ENCODE data around the gene PSMC6.

DNA sequence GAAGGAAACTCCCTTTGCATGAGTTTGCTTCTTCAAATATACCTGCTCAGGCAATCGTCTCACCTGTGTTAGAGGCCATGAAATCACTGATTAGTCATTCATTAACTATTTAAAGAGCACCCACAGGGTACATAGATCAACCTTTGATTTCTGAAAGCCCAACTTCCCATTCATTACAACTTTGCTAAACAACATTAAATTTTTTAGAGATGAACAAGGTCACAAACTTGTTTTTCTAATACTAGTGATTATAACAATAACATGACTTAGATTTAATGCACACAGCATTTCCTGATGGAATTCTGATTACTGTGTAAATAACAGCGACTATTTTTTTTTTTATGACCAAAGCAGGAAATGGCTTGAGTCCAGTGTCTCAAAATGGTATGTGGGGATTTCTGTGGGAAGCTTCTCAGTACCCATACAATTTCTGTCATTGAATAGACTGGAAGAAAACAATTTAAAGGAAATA is 6.3 kb upstream of the PSMC6 start:
- no peak for TF ChIP-seq EP300 (IDR thresholded peaks at IDR 0.05)
- TF ChIP-seq CTCF (IDR thresholded peaks at IDR 0.05) = no peak
- TF ChIP-seq POLR2A (IDR thresholded peaks at IDR 0.05) = no peak

Measured in tibial nerve (tissue), 4 donors.